ENCODE data around the gene RUVBL2.

RUVBL2 gene

DNA sequence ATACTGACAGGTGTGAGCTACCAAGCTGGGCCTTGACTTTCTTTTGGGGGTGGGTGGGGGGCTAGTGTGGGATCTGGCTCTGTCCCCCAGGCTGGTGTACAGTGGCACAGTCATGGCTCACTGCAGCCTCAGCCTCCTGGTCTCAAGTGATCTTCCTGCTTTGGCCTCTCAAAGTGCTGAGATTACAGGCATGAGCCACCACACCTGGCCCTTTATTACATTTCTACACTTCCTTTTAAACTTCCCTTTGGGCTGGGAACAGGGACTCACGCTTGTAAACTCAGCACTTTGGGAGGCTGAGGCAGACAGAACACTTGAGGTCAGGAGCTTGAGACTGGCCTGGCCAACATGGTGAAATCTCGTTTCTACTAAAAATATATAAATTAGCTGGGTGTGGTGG is 16.6 kb upstream of the RUVBL2 start:
- POLR2A ChIA-PET = interaction anchor here (0.6 to 4.2 kb wide), 6 partner anchors 11 to 135 kb away, joined by 3 to 34 read pairs (median 6); partner anchors contain the start of genes FTL, GYS1, PPP1R15A and RUVBL2

DNA sequence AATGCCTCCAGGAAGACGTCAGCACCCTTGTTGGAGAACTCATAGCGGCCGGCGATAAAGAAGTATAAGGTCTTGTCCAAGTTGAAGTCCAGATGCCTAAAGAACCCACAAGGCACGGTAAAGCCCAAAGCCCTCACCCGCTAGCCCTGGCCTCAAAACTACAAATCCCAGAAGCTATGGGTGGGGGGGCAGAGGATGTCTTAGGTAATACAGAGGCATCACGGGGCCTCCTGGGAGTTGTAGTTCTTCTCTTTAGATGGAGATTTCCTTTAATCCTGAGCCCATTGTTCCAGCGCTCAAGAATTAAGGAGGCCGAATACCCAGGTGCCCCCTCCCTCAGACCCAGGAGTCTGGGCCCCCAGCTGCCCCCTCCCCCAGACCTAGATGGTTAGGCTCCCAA is 11.4 kb upstream of the RUVBL2 start:
- Histone ChIP-seq H3K4me3 (ENCODE audit: low read depth, low read length) (no peak overlapping the region), H3K36me3 (ENCODE audit: control insufficient read depth in 2 of 2, insufficient read depth in 1 of 2, low read length in 2 of 2) (peaks cover 45 to 69% of the 10 kb centered on the region in 2 experiments; a peak in 2 of 3 replicates), H3K9me3 (ENCODE audit: control insufficient read depth, insufficient read depth, low read depth, low read length) (no peaks in the 10 kb centered on the region), H3K4me1 (ENCODE audit: control insufficient read depth, insufficient read depth, low read length) (no peaks in the 10 kb centered on the region), H3K27ac (ENCODE audit: extremely low read depth, low read depth, low read length) (no peak overlapping the region)
- CTCF ChIA-PET = interaction anchor here (2.1 to 3.7 kb wide), 3 partner anchors 11 to 140 kb away, joined by 6 to 40 read pairs (median 17); partner anchors contain the start of genes GYS1 and RUVBL2
- POLR2A ChIA-PET = interaction anchor here (0.7 kb wide), 1 partner anchor 11 kb away, joined by 5 read pairs; no protein-coding TSS in a partner anchor
- peak; percentile 82 for TF ChIP-seq ZNF76 (tag by site-specific recombination; IDR thresholded peaks at IDR 0.05; ENCODE audit: borderline replicate concordance, low read depth)
- no peak for TF ChIP-seq GLI2 (tag by site-specific recombination; IDR thresholded peaks at IDR 0.05; ENCODE audit: borderline replicate concordance, low read depth)
- TF ChIP-seq, protein P1, sequence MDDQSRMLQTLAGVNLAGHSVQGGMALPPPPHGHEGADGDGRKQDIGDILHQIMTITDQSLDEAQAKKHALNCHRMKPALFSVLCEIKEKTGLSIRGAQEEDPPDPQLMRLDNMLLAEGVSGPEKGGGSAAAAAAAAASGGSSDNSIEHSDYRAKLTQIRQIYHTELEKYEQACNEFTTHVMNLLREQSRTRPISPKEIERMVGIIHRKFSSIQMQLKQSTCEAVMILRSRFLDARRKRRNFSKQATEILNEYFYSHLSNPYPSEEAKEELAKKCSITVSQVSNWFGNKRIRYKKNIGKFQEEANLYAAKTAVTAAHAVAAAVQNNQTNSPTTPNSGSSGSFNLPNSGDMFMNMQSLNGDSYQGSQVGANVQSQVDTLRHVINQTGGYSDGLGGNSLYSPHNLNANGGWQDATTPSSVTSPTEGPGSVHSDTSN (CRISPR knock-in tag; IDR thresholded peaks at IDR 0.05) = no peak
- TF ChIP-seq MYNN (tag by site-specific recombination; IDR thresholded peaks at IDR 0.05; ENCODE audit: borderline replicate concordance) = no peak
- no peak for TF ChIP-seq ZNF629 (tag by site-specific recombination; IDR thresholded peaks at IDR 0.05)

More for the DNA sequence above, 16.6 kb upstream of the RUVBL2 start:
- H3K4me1 ChIP-seq (ENCODE audit: control insufficient read depth, insufficient read depth, low read length) = no peaks in the 10 kb centered on the region
- H3K9me3 ChIP-seq (ENCODE audit: control insufficient read depth, insufficient read depth, low read depth, low read length) = no peaks in the 10 kb centered on the region
- CTCF ChIA-PET = interaction anchor here (0.7 to 6.3 kb wide), 11 partner anchors 11 to 189 kb away, joined by 3 to 79 read pairs (median 6); partner anchors contain the start of genes FTL, GYS1 and RUVBL2
- no peak overlapping the region for H3K27ac ChIP-seq (ENCODE audit: extremely low read depth, low read depth, low read length)
- H3K36me3 ChIP-seq (ENCODE audit: control insufficient read depth in 2 of 2, insufficient read depth in 1 of 2, low read length in 2 of 2) = peaks cover 43 to 51% of the 10 kb centered on the region in 2 experiments; a peak in 2 of 3 replicates
- H3K4me3 ChIP-seq (ENCODE audit: low read depth, low read length) = no peak overlapping the region
- TF ChIP-seq, protein P2, sequence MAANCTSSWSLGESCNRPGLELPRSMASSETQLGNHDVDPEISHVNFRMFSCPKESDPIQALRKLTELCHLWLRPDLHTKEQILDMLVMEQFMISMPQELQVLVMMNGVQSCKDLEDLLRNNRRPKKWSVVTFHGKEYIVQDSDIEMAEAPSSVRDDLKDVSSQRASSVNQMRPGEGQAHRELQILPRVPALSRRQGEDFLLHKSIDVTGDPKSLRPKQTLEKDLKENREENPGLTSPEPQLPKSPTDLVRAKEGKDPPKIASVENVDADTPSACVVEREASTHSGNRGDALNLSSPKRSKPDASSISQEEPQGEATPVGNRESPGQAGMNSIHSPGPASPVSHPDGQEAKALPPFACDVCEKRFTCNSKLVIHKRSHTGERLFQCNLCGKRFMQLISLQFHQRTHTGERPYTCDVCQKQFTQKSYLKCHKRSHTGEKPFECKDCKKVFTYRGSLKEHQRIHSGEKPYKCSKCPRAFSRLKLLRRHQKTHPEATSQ (tag by site-specific recombination; IDR thresholded peaks at IDR 0.05) = no peak

DNA sequence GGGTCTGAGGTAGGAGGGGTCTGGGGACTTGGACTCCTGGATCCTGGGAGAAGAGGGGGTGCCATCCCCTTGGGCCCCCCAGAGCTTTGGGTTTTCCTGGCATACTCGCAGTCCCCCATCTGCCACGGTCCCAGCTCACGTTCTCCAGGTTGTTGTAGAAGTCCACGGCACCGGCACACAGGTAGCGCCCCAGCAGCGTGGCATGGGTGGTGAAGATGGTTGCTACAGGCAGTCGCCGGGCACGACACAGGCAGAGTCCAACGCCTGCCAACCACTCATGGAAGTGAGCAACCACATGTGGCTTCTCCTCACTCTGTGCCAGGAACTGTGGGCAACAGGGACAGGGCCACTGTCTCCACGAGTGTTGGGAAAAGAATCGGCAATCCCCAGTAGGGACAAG is 8.0 kb upstream of the RUVBL2 start:
- ChIA-PET POLR2A (no interaction called here), CTCF (interaction anchor here (0.6 to 0.7 kb wide), 3 partner anchors 12 to 788 kb away, joined by 3 to 5 read pairs (median 4); no protein-coding TSS in a partner anchor)
- Histone ChIP-seq H3K4me3 (ENCODE audit: low read depth, low read length) (no peak overlapping the region), H3K36me3 (ENCODE audit: control insufficient read depth in 2 of 2, insufficient read depth in 1 of 2, low read length in 2 of 2) (peaks cover 44 to 83% of the 10 kb centered on the region in 2 experiments; a peak in 2 of 3 replicates), H3K27ac (ENCODE audit: extremely low read depth, low read depth, low read length) (no peak overlapping the region), H3K9me3 (ENCODE audit: control insufficient read depth, insufficient read depth, low read depth, low read length) (no peaks in the 10 kb centered on the region), H3K4me1 (ENCODE audit: control insufficient read depth, insufficient read depth, low read length) (no peaks in the 10 kb centered on the region)
- TF ChIP-seq OVOL3 (tag by site-specific recombination; IDR thresholded peaks at IDR 0.05) = no peak
- TF ChIP-seq, protein P3, sequence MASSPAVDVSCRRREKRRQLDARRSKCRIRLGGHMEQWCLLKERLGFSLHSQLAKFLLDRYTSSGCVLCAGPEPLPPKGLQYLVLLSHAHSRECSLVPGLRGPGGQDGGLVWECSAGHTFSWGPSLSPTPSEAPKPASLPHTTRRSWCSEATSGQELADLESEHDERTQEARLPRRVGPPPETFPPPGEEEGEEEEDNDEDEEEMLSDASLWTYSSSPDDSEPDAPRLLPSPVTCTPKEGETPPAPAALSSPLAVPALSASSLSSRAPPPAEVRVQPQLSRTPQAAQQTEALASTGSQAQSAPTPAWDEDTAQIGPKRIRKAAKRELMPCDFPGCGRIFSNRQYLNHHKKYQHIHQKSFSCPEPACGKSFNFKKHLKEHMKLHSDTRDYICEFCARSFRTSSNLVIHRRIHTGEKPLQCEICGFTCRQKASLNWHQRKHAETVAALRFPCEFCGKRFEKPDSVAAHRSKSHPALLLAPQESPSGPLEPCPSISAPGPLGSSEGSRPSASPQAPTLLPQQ (tag by site-specific recombination; IDR thresholded peaks at IDR 0.05) = no peak
- TF ChIP-seq ZNF768 (tag by site-specific recombination; IDR thresholded peaks at IDR 0.05) = no peak
- TF ChIP-seq ZBTB17 (tag by site-specific recombination; IDR thresholded peaks at IDR 0.05) = no peak
- TF ChIP-seq, protein P4, sequence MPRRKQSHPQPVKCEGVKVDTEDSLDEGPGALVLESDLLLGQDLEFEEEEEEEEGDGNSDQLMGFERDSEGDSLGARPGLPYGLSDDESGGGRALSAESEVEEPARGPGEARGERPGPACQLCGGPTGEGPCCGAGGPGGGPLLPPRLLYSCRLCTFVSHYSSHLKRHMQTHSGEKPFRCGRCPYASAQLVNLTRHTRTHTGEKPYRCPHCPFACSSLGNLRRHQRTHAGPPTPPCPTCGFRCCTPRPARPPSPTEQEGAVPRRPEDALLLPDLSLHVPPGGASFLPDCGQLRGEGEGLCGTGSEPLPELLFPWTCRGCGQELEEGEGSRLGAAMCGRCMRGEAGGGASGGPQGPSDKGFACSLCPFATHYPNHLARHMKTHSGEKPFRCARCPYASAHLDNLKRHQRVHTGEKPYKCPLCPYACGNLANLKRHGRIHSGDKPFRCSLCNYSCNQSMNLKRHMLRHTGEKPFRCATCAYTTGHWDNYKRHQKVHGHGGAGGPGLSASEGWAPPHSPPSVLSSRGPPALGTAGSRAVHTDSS (tag by site-specific recombination; IDR thresholded peaks at IDR 0.05) = no peak
- TF ChIP-seq ZIC2 (tag by site-specific recombination; IDR thresholded peaks at IDR 0.05) = no peak
- TF ChIP-seq ZNF830 (tag by site-specific recombination; IDR thresholded peaks at IDR 0.05; ENCODE audit: low read depth) = no peak
- TF ChIP-seq ZNF121 (tag by site-specific recombination; IDR thresholded peaks at IDR 0.05) = no peak
- no peak for TF ChIP-seq GLIS1 (tag by site-specific recombination; IDR thresholded peaks at IDR 0.05)
- TF ChIP-seq, protein P5, sequence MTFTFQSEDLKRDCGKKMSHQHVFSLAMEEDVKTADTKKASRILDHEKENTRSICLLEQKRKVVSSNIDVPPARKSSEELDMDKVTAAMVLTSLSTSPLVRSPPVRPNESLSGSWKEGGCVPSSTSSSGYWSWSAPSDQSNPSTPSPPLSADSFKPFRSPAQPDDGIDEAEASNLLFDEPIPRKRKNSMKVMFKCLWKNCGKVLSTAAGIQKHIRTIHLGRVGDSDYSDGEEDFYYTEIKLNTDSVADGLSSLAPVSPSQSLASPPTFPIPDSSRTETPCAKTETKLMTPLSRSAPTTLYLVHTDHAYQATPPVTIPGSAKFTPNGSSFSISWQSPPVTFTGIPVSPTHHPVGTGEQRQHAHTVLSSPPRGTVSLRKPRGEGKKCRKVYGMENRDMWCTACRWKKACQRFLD (tag by site-specific recombination; IDR thresholded peaks at IDR 0.05) = no peak
- TF ChIP-seq, protein P6, sequence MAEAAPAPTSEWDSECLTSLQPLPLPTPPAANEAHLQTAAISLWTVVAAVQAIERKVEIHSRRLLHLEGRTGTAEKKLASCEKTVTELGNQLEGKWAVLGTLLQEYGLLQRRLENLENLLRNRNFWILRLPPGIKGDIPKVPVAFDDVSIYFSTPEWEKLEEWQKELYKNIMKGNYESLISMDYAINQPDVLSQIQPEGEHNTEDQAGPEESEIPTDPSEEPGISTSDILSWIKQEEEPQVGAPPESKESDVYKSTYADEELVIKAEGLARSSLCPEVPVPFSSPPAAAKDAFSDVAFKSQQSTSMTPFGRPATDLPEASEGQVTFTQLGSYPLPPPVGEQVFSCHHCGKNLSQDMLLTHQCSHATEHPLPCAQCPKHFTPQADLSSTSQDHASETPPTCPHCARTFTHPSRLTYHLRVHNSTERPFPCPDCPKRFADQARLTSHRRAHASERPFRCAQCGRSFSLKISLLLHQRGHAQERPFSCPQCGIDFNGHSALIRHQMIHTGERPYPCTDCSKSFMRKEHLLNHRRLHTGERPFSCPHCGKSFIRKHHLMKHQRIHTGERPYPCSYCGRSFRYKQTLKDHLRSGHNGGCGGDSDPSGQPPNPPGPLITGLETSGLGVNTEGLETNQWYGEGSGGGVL (tag by site-specific recombination; IDR thresholded peaks at IDR 0.05) = no peak
- no peak for TF ChIP-seq ZNF350 (tag by site-specific recombination; IDR thresholded peaks at IDR 0.05)
- TF ChIP-seq ZSCAN16 (tag by site-specific recombination; IDR thresholded peaks at IDR 0.05) = no peak
- TF ChIP-seq ZNF223 (tag by site-specific recombination; IDR thresholded peaks at IDR 0.05) = no peak
- TF ChIP-seq ZBTB48 (tag by site-specific recombination; IDR thresholded peaks at IDR 0.05) = no peak
- no peak for TF ChIP-seq ZNF266 (tag by site-specific recombination; IDR thresholded peaks at IDR 0.05; ENCODE audit: low read depth)
